ENCODE data around the gene C4orf50. TPM values are rescaled to one million over a fixed set of nuclear protein-coding genes. Genes with fewer than 3 reads are reported as not detected.

C4orf50 gene
- total RNA-seq, 1 experiment from 2014 or later: 0.17 TPM

DNA sequence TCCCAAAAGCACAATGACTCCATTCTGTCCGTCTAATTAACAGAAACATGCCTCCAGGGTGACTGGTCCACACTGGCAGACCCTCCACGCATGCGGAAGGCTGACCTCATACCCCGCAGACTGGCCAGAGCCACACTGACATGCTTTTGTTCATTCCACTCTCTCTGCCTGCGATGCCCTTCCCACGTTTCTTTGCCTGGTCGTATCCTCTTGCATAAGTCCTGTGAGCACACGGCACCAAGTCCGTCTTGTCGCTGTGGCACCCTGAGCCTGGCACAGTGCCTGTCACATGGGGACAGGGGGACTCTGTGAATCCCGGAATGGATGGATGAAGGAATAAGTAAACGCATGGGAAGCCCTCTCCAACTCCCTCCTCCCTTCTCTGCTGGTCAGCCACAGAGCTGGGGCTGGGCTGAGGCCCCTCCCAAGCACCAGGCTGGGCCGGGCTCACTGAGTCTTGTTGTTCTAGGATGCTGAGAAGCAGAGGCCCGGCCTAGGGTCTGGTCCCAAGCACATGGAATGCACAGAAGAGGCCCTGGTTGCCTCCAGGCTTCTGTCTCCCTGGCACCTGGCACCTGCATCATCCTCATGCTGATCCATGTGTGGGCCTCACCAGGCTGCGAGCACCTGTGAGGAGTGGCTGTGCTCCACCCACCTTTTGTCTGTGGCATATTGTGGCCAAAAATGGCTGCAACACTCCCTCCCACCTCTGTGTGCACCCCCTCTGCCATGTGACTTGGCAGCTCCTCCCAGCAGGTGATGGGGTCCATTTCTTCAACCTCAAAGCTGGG is 38.9 kb upstream of the C4orf50 start:
- H3K79me1 ChIP-seq (ENCODE audit: insufficient read depth, low read depth, low read length, poor library complexity, severe bottlenecking): no peaks in the 10 kb centered on the region
- Mint-ChIP-seq H3K4me3 (no peak overlapping the region), H3K4me1 (peaks cover 5 to 12% of the 10 kb centered on the region in 2 experiments; a peak in 3 of 4 replicates), H3K9me3 (peaks cover 18 to 24% of the 10 kb centered on the region in 2 experiments), H3K36me3 (ENCODE audit: insufficient read depth in 1 of 3, low read depth in 3 of 3) (peaks cover 22 to 30% (median 27%) of the 10 kb centered on the region in 3 experiments), H3K27ac (no peak overlapping the region), H3K27me3 (ENCODE audit: low read depth) (peaks cover 5% of the 10 kb centered on the region)
- H3K9me3 ChIP-seq (ENCODE audit: control insufficient read depth, low read depth, low read length): no peaks in the 10 kb centered on the region
- H3K4ac ChIP-seq (ENCODE audit: low read depth, low read length): no peak overlapping the region
- no peaks in the 10 kb centered on the region for H3K27me3 ChIP-seq (ENCODE audit: insufficient read depth, low read length)
- H3K4me1 ChIP-seq (ENCODE audit: insufficient read depth, low read length): no peaks in the 10 kb centered on the region
- H3K23me2 ChIP-seq (ENCODE audit: insufficient read length, low read depth, low read length, poor library complexity, severe bottlenecking): no peaks in the 10 kb centered on the region
- no peak overlapping the region for H3K14ac ChIP-seq (ENCODE audit: insufficient read depth, low read length)
- no peak overlapping the region for H4K8ac ChIP-seq (replicated peaks; ENCODE audit: insufficient read length, low read depth, low read length)
- no peak overlapping the region for H3K27ac ChIP-seq (ENCODE audit: insufficient read length, low read depth, low read length)
- H2BK15ac ChIP-seq (ENCODE audit: low read depth, low read length): no peak overlapping the region
- no peaks in the 10 kb centered on the region for H3K79me2 ChIP-seq (ENCODE audit: insufficient read depth, low read length)
- no peak overlapping the region for H2AK5ac ChIP-seq (ENCODE audit: insufficient read length, low read length)
- no peak overlapping the region for H3K23ac ChIP-seq (ENCODE audit: insufficient read length, low read depth, low read length)
- H4K5ac ChIP-seq (ENCODE audit: insufficient read length, low read depth, low read length): no peak overlapping the region
- no peak overlapping the region for H2BK120ac ChIP-seq (ENCODE audit: low read depth, low read length, poor library complexity, severe bottlenecking)
- H3K18ac ChIP-seq (ENCODE audit: insufficient read length, low read depth, low read length): no peak overlapping the region
- no peak overlapping the region for H2BK5ac ChIP-seq (ENCODE audit: insufficient read length, low read length)
- H3T11ph ChIP-seq (ENCODE audit: low read length): no peak overlapping the region
- DNase-seq: no peak
- no peak overlapping the region for H2BK12ac ChIP-seq (ENCODE audit: insufficient read length, low read depth, low read length)
- no peak overlapping the region for H3K56ac ChIP-seq (ENCODE audit: insufficient read length, low read depth, low read length)
- H2AFZ ChIP-seq (ENCODE audit: low read length): no peak overlapping the region
- no CpG with 5 or more reads among the region's 15 CpGs for WGBS (ENCODE audit: extremely low coverage, insufficient read length, low lambda C conversion rate)
- no peaks in the 10 kb centered on the region for H4K20me1 ChIP-seq (ENCODE audit: control insufficient read depth, insufficient read depth, insufficient read length)
- H4K91ac ChIP-seq (ENCODE audit: insufficient read length, low read depth, low read length): no peak overlapping the region
- no peak overlapping the region for H2BK20ac ChIP-seq (ENCODE audit: low read depth, low read length, poor library complexity, severe bottlenecking)
- no peak overlapping the region for H3K9ac ChIP-seq (ENCODE audit: extremely low read depth, insufficient read length, low read length)
- TF ChIP-seq, protein P1, sequence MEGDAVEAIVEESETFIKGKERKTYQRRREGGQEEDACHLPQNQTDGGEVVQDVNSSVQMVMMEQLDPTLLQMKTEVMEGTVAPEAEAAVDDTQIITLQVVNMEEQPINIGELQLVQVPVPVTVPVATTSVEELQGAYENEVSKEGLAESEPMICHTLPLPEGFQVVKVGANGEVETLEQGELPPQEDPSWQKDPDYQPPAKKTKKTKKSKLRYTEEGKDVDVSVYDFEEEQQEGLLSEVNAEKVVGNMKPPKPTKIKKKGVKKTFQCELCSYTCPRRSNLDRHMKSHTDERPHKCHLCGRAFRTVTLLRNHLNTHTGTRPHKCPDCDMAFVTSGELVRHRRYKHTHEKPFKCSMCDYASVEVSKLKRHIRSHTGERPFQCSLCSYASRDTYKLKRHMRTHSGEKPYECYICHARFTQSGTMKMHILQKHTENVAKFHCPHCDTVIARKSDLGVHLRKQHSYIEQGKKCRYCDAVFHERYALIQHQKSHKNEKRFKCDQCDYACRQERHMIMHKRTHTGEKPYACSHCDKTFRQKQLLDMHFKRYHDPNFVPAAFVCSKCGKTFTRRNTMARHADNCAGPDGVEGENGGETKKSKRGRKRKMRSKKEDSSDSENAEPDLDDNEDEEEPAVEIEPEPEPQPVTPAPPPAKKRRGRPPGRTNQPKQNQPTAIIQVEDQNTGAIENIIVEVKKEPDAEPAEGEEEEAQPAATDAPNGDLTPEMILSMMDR (conservative IDR thresholded peaks at IDR 0.05): no peak
- H3K4me2 ChIP-seq (ENCODE audit: insufficient read depth, insufficient read length, low read length): no peak overlapping the region

Data from H9 (cell line).